Activated CD4-positive, alpha-beta T cell treated with anti-CD3 and anti-CD28 coated beads, Interleukin-2, amount 50 U/mL, for 24 hours (primary cell): Measurements from ENCODE around the gene GNG12.

Experiments used
- DNase-seq, 2 donors: peaks; one replicate each; pipeline ENCODE4 v3.0.0-alpha.2; 2020; ENCODE audit warnings: low read depth in 1 of 2, low spot score in 1 of 2

The GNG12 gene

DNA sequence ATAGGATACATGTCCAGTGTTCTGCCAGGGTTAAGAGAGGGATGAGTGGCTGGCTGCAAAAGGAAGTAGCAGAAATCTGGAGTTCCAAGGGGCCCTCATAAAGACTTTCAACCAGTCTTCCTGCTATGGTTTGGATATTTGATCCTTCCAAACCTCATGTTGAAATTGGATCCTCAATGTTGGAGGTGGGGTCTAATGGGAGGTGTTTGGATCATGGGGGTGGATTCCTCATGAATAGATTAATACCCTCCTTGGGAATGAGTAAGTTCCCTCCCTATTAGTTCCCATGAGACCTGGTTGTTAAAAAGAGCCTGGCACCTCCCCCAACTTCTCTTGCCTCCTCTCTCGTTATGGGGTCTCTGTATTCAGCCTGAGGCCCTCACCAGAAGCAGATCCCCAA lies 10.1 kb upstream of the GNG12 start:
- DNase-seq, result no peak

DNA sequence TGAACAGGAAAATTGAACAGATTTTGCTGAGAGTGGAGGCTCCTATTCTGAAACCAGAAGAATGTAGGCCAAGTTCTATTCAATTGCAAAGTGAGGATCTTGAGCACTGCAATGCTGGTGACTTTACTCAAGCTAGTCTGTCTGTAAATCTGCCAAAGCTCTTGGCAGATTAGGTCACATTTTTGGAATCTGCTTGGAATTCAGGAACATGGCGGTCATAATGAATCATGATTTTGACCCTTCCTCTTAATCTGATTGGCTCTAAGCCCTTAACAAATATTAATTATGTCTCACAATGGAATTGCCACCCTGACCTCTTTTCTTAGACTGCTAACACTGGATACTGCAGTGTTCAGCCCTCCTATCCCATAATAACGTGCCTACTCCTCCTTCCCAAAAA lies 7.2 kb upstream of the GNG12 start:
- no peak for DNase-seq

DNA sequence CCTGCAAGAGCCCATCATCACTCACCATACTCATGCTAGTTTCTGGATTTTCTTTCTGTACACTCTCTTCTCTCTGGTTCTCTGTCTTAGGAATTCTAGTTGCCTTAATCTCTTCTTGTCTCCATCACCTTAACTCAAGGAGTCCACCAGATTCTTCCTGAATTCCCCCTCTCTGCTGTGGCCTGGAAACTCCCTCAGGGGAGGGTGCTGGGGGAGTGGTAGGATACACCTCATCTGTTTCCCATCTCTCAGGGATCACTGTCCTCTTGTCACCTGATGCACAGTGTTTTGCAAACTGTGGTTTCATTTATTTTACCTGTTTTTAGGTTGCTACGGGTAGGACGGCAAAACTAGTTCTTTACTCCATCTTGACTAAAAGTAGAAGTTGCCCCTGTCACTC lies 6.6 kb upstream of the GNG12 start:
- no peak for DNase-seq

DNA sequence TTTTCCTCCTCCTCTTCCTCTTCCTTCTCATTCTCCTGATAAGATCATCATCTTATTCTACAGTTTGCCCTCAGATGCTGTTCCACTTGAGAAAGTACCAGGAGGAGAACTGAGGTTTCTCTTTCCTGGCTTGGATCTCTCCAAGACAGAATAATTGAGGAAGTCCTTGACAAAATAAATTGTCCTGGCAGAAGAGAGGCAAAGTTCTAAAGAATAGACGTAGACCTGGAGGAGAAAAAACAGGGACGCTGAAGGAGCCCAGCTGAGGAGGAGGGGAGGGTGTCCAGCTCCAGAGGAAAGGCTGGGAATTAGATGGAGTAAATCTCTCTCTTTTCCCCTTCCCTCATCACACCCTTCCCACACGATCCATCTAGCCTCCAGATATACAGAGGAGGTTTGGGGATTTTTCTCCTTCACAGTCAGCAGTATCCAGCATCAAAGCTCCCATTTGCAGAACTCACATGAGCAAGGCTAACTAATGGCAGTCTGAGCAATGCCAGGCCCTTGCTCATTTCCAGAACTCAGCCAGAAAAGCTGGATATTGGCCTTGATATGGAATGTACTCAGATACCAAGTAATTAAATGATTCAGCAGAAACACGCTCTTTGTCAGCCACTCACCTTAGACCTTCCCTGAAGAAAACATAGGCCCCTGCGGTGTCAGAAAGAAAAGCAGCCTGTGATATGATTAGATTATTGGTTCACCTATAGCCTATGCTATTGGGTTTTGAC lies 5.1 kb upstream of the GNG12 start:
- DNase-seq, result no peak

DNA sequence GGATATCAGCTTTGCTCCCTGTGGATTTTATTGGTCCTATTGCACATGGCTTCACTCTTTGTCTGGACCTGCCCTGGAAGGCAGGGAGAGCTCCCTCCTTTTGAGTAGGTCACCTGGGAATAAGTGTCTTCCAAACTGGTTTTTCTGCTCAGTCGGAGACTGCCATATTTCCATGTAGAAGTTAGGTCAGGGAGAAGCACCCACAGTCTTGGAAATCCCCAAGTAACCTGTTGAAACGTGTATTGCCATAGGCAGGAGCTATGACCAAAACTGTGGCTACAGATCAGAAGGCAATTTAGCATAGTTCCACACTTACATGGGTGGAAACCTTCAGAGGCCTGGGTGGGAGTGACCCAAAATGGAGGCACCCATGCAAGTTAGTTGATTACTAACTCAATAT lies 3.5 kb upstream of the GNG12 start:
- no peak for DNase-seq

DNA sequence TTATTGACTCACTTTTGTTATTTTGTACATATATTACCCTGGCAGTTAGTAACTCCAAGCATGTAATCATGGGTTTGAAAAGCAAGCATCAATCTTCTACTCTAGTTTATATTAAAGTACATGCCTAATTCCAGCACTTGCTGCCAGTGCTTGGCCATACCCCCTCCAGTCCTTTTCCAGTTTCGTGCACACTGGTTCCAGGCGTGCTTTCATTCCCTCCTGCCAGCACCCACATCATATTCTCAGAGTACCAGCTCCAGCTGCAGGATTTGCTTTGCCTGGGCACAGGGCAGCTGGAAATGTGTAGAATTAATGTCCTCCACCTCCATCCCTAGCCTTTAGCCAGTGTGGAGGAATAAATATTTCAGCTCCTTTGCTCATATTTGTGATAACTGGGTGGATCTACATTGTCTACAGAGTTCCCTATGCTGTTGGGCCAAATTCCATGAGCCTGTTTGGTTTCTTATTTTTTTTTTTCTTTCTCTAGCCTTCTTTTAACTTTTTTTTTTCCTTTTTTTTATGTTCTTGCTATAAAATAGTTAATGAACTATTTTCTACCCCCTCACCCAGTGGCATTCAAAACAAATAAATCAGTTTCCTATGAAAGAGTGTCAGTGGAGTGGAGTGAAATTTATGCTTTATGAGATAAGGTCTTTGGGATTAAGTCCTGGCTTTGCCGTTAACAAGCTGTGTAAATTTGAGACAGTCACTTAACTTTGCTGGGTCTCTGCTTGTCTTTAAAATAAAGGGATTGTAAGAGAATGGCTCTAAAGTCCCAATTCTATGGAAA lies 2.6 kb upstream of the GNG12 start:
- DNase-seq, result no peak

DNA sequence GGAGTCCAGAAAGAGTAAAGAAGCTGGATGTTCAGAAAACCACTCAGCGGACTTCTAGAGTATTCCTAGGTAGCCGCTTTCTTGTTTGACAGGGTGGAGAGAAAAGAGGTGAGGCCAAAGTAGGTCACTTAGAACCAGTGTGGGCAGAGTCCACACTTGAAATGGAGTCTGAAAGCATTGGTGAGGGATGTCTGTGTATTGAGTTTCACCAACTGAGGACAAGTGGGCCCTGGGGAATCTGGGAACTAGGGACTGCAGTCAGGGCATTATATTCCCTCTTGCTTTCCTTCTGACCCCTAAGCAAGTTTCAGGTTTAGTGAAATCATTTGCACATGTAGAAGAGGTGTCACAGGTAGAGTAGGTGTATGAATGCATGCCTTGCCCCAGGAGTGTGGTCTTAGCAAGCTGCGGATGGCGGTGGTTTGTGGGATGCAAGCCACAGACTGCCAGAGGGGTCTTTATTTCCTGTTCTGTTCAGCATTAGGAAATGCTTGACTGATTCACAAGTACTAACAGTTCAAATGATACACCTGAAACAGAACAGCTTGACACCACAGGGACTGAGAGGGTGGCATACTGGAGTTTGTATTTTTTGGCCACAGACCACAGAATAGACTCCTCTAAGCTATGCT lies 1.1 kb upstream of the GNG12 start:
- DNase-seq, result no peak

DNA sequence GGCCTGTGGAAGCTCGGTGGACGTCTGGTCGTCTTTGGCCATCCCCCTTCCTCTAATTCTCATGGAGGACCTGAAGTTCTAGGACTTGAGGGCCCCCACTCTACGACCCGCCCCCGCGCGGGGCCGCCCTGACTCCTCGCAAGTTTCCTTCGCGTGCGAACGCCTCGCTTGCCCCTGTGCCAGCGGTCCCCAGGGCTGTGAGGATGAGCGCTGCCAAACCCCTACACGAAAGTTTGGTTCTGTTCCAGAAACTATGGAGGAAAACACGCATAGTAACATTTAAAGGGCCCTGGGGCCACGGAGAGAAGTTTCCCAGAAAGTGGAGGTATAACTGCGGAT lies 304 bp upstream of the GNG12 start:
- no peak for DNase-seq

DNA sequence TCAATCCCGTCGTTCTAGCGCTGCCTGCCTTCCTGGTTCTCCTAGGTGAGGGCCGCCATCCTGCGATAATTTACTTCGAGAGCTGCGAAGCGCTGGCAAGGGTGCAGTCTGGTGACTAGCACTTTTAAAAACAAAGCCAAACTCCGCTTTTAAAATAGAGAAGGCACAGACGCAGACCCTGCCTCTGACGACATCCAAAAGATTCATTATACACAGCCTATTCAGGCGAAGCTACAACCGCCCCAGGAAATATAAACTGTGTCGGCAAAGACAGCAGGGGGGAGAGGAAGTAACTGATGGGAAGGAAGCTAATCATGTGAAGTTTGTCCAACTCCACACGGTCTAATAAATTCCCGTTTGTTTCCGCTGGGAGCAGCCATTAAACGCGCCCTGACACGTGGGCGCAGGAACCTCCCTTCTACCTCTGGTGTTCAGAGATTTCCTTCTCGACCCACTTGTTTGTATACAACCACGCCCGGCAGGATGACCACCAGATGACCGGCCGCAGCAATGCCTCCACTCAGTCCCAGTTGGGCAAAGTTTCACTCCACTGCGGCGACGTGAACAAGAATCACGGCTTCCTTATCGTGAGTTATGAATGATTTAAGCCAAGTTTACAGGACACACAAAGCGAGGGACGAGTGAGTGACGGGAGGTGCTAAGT lies 1.3 kb downstream of the GNG12 start:
- DNase-seq, result no peak

DNA sequence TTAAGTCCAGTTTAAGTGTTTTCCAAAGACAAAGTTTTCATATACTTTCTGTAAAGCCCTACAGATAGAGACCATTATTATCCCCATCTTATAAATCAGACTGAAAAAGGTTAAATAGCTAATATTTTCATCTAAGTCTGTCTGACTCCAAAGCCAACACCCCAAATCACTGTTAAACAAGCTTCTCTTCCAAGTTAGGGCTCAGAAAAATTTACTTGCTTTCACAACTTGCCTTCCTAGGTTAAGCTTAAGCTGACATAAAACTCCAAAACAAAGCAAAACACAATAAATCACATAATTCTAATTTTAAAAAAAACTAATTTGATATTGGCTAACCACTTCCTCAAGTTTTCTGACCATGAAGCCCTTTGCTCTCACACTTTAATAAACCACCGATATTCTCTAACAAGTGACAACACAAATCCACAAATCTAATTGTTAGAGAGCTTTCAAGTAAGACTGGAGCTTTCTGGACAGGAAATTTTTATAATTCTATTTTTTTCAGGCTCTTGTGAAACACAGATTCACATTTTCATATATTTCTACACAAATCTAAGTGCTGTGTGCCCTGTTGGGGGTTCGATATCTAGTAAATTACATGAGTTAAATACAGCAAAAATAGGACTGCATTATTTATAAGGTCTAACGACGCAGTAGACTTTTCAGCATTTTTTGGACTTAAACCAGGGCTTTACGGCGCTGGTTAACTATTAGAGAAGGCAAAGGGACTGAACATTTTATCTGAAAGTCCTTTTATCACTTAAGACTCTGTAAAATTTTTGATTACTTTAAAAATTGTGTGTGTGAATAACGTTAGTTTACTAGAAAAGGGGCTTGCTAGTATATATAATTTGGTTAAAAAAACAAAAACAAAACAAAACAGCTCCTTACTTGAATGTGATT lies 2.1 kb downstream of the GNG12 start:
- no peak for DNase-seq

DNA sequence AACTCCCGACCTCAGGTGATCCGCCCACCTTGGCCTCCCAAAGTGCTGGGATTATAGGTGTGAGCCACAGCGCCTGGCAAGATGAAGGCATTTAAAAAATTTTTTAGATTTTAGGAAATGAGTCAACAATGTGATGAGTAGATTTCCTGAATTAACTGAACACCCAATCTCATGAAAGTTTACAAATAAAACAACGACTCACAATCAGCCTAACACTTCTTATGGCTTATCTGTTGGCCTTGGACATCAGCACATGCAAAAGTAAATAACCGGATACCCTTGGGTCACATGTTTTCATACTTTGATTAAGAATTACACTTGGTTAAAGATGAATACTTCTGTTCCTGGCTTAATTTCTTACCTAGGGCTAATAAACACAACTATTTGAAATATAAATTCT lies 3.0 kb downstream of the GNG12 start:
- DNase-seq, result no peak

DNA sequence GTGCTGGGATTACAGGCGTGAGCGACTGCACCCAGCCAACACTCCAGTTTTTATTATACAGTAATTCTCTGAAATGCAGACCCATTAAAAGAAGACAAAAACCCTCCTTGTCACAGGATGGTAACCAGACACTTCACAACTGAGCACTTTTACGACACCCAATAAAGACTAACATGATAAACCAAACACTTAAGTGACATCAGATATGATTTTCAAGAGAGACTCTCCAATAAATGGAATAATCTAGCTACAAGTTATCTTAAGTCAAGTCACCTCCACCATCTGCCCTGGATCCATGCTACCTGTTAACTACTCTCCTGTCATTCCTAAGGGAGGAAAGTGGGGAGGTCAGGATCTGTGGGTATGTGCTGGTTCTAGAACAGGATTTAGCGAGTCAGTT lies 5.6 kb downstream of the GNG12 start:
- no peak for DNase-seq

DNA sequence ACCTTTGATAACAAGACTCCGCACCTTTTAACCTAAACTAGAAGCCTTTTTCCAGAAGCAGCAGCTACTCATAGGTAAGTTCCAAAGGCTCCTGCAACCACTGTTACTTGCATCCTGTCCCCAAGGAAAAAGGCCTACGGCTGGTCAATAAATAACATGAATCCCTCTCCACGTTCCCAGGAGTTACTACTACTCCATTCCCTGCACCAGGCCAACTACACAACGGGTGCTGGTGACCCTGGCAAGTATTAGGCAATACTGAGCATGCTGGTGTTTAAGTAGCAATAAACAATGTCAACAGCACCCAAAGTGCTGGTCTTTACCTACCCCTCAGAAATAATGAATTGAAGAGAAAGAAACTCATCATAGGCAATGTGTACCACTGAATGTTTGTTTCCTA lies 7.7 kb downstream of the GNG12 start:
- no peak for DNase-seq

DNA sequence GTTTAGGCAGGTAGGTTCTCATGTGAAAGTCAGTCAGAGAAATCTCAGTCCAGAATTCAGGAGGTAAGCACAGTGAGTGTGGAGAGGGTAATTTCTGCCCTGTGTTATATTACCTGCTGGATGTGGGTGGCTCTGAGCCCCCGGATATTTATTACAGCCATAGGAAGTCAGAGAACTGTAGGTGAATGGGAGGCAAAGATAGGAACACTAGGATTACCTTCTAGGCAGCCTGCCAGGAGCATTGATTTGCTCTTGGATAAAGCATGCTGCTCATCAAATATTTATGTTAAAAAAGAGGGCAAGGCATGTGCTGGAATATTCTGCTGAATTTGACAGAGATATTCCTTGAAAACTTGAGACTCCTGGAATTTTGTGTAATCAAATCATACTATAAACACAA lies 8.5 kb downstream of the GNG12 start:
- no peak for DNase-seq

DNA sequence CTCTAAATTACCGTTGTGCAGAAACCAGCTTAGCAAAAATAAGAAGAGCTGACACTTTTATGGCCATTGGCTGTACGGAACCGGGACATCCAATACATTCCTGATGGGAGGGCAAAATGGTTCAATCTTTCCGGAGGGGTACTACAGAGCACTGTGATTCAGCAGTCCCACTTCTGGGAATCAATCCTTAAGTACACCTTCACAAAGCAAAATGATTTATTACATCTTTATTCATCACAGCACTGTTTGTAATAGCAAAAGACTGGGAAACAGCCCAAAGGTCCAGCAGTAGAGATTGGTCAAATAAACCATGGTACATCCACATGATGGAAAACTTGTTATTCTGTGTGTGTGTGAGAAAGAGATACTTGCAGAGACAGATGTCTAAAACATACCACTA lies 9.7 kb downstream of the GNG12 start:
- no peak for DNase-seq

DNA sequence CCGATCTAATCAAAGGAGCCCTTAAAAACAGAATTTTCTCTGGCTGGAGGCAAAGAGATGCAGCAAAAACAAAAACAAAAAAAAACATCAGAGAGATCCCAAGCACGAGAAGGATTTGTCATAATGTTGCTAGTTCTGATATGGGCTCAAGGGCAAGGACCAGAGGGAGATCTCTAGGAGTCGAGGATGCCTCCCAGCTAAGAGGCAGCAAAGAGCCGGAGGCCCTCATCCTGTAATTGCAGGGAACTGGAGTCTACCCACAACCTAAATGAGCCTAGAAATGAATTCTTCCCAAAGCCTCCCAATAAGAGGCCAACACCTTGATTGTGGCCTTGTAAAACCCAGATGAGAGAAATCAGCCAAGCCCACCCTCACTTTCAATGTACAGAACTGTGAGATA lies 12.0 kb downstream of the GNG12 start:
- no peak for DNase-seq

DNA sequence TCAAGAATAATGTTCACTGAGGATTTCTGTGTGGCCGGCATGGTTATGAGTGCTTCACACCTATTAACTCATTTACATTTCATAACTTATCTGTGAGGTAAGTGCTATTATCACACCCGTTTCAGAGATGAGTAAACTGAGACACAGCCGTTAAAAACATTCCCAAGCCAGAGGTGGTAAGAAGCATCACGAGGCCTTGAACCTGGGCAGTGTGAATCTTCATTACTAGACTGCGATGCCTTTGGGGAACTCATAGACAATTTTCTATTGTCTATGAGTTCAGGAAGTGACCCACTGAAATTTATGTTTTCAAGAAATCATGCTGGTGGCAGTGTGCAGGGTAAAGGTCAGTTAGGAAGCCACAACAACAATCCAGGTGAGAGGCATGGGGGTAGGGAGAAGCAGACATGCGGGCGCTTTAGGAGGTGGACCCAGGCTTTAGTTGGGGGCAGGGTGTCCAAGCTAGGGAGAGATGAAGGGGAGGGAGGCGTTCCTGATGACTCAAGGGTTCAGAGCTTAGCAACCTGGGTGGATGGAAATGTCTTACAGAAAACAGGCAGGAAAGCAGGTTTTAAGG lies 14.5 kb downstream of the GNG12 start:
- no peak for DNase-seq

DNA sequence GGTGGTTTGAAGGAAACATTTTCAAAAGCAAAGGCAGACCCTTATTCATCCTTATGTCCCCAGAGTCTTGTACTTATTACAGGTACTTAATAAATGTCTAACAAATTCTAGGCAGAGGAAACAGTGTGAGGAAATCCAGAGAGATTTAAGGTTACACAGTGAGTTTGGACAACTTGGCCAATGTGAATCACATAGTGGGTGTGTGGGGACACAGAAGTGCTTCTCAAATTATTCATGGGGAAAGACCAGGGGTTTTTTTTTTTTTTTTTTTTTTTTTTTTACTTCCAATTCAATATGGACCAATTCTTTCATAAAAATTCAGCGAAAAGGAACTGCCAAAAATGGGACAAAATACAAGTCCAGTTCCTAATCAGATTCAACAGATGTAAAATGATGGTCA lies 15.1 kb downstream of the GNG12 start:
- no peak for DNase-seq

DNA sequence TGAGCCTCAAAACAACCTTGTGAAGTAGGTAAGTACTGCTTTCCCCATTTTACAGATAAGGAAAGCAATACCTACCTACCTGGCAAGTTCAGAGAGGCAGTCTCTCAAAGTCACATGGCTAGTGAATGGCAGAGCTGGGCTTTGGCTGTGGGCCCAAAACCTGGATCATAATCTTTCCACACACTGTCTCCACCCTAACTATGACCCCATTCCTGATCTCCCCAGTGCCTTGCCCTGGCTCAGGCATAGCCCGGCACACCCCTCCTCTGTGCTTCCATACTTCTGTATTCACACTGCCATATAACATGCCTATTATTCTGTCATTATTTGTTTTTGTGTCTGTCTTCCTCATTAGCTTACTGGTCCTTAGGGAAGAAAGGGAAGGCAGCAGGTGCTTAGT lies 15.9 kb downstream of the GNG12 start:
- DNase-seq, result no peak

DNA sequence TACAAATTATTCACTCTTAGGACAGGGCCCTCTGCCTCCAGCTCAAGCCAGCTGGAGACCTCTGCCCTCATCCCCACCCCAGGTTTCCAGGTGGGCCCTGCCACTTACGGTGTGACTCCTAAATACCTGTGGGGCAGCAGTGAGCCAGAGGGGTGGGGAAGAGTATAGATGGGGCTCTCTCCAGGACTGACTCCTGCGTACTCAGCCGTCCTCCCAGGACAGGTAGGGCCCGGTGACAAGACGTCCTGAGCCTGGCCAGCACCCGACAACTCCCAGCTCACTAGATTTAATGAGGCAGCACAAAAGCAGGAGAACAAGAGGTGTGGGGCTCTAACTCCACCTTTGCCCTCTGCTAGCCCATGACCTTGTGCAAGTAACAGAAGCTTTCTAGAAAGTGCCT lies 16.8 kb downstream of the GNG12 start:
- no peak for DNase-seq

DNA sequence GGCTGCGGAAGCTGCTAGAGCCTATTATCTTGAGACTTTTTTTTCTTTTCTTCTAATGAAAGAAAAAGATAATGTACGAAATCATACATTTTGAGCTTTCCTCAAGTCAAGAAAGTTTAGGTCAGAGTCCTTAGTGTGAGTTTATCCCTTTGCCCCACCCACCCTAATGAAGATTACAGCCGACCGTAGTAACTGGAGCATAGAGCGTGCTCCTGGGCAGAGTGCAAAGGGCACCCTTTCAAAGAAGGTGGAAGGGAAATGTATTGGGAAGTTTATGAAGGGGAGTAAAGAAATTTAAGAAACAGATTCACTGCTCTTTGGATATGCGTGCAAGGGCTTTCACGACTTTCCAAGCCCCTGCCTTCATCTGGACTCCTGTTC lies 17.2 kb downstream of the GNG12 start:
- no peak for DNase-seq
